HPDE6-E6E7 (cell line): ENCODE data around the gene PAPPA.

ENCODE experiments used
- DNase-seq: peaks from one replicate; pipeline ENCODE4 v3.0.0; 2011; ENCODE audit warnings: missing footprints; ENCODE audit errors: extremely low spot score

Gene PAPPA

GRCh38 chr9:116181853-116182610, 28.4 kb downstream of the PAPPA start:
- DNase-seq, result no peak

DNA sequence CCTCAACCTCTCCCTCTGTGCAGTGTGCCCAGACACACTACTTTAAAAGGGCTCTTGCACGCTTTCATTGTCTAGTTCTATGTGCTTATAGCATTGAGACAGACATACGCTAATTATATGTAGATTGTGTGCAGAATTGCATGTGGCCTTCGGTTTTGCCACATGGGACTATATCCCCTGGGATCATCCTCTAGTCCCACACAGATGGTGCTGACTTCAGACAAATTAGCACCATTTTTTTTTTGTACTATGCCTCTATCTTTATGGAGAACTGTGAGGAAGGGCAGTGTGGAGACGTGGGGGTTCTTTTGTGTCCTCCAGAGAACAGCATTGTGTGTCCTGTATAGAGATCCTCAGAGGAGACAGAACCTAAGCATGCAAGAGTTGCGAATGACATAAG, 29.3 kb downstream of the PAPPA start:
- DNase-seq, result no peak

DNA sequence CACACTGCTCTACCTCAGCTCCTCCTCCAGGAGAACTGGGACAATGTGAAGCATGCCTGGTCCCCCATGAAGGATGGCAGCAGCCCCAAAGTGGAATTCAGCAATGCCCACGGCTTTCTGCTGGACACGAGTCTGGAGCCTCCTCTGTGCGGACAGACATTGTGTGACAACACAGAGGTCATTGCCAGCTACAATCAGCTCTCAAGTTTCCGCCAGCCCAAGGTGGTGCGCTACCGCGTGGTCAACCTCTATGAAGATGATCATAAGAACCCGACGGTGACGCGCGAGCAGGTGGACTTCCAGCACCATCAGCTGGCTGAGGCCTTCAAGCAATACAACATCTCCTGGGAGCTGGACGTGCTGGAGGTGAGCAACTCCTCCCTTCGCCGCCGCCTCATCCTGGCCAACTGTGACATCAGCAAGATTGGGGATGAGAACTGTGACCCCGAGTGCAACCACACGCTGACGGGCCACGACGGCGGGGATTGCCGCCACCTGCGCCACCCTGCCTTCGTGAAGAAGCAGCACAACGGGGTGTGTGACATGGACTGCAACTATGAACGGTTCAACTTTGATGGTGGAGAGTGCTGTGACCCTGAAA, 34.1 kb downstream of the PAPPA start:
- no peak for DNase-seq

DNA sequence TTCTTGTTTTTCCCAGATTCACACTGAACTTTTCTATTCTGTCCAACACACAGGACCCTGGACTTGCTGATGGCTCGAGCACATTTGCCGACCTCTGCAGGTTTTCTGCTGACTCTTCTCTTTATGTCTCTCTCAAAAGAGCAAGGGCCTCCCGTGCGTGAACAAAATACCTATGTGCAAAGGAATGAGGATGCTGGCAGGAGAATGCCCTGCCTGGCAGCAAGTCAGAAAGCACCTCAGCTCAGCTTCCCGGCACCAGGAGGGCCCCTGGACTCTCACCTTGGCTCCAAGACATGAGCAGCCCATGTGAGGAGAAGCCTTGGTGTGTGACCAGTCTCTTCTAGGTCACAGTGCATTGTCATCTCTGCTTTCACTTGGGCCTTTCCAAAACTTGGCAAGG, 36.1 kb downstream of the PAPPA start:
- no peak for DNase-seq

DNA sequence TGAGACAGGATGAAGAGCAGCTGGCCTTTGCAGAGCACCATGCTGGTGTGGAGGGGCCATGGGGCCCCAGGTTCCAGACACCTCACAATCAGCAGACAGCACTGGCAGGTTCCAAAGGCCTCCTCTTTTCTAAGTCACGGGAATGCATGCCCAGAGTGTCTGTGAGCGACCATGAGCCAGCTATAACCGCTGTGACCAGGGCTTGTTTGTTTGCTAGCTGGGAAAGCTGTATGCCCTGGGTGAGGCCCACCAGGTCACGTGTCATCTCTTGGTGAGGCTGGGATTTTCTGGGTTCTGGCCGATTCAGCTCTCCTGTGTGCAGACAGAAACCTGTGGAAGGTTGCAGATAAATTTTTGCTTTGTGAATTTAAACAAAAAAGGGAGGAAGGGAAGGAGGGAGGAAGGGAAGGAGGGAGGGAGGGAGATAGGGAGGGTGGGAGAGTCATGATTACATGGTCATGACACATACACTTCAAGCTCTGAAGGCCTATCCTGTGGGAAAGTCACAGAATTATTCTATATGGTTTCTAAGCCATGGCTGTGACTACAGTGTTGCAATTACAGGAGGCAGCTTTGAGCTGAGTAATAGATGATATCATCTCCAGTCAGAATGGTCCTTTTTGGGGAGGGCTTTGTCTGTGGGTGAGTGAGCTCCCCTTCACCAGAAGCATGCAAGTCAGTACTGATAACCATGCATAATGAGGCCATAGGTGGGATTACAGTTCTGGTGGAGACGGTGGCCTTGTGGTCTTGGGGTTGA, 37.2 kb downstream of the PAPPA start:
- DNase-seq, result peak; percentile 21

DNA sequence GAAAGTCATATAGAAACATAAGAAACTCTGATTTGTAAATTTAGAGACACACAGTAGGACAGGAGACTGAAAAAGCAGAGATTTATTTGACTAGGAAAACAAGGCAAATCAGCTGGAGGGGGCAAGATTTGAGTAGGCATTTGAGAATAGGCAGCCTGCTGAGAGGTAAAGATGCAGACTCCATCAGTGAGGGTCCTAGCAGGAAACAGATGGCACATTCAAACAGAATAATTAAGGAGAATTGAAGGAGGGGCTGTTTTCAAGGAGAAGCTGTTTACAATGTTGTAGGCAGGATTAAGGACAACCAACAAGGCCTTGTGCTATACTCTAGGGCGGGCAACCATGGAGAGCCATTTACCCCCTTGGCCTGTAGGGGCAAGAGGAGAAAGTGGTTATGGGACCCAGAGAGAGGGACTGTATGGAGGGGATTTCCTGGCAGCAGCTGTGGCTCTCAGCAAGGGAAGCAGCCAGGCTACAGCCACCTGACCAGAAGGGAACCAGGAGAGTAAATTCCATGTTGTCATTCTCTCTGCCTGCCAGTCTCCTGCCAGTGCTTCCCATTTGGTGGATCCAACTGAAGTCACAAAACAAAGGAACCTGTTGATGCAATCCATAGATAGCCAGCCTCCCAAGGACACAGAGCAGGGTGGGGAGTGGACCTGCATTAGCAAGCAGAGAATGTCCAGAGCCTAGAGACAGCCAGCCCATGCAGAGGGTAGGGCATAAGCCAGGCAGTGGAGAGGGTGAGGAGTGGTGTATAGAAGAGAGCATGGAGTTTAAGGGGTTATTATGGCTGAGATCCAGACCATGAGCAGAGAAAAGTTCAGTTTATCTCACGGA, 38.2 kb downstream of the PAPPA start:
- DNase-seq, result no peak

DNA sequence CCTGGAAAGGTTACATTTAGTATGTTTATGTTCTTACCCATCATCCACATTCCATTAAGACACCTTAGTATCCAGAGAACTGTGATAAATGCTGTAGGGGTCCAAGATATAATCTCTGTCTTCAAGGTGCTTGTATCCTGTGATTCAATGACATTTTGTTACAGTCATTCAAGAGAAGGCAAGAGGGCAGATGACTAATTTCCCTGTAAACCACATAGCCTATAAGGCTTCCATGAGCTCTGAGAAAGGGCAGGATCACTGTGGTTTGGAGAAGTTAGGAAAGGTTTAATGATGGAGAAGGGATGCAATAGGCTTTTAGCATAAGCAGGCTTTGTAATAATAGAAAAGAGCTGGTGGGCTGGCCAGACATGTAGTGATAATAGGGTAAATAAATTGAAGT, 40.0 kb downstream of the PAPPA start:
- DNase-seq, result no peak

- no peak for DNase-seq
Observed at GRCh38 chr9:116196806-116197205, 43.2 kb downstream of the PAPPA start.

DNA sequence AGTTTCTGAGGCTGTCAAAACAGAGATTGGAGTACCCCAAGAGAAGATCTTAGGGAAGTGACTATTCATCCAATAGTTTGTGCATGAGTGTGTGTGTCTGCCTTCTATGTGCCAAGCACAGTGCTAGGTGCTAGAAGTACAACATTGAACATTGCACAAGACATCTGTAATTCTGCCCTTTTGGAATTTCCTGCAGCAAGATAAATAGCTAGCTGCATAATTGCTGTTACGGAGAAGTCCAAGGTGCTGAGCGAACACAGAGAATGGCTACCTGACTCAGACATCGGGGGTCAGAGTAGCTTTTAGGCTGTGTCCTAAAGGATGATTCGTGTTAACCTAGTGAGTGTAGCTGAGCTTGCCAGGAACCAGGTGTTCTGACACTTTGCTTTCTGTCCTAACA, 44.8 kb downstream of the PAPPA start:
- no peak for DNase-seq

- DNase-seq, result no peak
Observed at GRCh38 chr9:116202219-116202912, 48.8 kb downstream of the PAPPA start.

DNA sequence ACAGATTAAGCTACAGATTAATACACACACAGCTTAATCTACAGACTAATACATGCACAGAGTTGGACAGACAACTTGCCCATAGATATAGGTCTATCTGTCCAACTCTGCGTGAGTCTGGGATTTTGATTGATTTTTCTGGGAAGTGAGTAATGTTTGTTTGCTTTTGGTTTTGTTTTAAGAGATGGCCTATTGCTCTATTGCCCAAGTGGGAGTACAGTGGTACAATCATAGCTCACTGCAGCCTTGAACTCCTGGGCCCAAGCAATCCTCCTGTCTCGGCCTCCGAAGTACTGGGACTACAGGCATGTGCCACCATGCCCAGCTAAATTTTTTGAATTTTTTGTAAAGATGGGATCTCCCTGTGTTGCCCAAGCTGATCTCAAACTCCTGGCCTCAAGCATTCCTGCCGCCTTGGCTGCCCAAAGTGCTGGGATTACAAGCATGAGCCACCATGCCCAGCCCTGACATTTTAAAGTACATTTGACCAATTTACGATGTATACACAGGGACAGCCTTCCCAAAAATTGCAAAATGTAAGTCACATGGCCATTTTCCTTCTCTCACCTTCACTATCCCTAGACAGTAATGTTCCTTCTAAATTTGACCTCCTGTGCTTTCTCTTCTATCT, 50.8 kb downstream of the PAPPA start:
- no peak for DNase-seq

- no peak for DNase-seq
Observed at GRCh38 chr9:116207371-116208111, 54.0 kb downstream of the PAPPA start.

DNA sequence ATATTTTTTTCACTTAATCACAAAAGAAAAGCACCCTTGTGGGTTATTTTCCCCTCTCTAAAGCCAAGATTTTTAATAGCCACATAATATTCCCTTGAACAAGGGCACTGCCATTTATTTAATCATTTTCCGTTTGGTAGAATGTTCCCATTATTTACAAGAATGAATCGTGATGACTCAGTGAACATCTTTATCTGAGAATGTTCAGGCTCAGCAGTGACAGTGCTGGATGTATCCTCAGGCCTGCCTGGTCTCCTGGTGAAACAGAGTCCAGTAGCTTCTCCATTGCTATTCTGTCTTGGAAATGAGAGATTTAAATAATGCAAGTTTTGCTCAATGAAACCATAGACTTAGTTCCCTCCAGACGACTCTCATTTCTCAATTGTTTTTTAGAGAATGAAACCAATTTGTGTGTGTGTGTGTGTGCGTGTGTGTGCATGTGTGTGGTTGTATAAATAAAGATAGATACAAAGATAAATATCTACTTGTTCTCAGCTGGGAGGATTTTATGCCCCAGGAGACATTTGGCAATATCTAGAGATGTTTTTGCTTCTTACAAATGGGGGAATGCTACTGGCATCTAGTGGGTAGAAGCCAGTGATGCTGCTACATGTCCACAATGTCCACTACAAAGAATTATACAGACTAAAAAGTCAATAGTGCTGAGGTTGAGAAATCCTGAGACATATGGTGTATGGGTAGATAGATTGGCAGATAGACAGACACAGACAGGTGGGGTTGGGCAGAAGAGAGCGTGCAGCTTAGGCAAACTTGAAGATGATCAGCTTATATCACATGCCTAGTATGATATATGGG, 55.0 kb downstream of the PAPPA start:
- DNase-seq, result no peak

DNA sequence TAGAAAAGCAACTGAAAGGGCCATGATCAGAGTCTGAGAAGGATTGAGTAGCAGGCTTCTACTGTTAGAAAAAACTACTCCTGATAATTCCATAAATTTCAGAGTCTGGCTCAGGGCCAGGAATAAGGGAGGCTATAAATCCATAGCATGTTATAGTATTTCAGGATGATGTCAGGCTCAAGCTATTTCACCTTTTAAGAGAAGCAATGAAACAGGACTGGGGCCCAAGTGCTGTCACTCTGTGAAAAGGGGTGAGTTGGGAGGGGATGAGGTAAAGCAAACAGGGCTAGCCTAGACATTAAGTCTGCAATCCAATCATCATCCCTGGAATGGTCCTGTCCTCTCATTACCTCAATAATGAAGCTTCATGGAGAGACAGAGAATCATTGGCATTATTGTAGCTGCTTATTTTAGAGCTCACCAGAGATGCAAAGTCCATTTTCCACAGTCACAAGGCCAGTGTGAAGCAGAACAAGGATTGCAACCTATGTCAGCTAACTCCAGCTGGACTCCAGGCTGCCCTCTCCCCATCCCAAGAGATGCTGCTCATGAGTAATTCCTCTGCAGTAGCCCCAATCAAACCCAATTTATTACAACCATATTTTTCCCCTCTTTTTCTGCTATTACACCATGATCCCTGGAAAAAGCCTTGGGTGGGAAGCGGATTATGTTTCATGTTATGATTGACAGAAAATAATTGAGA, 56.0 kb downstream of the PAPPA start:
- no peak for DNase-seq

GRCh38 chr9:116212986-116213692, 59.5 kb downstream of the PAPPA start:
- DNase-seq, result no peak

- DNase-seq, result no peak
Observed at GRCh38 chr9:116213693-116214047, 60.1 kb downstream of the PAPPA start.

GRCh38 chr9:116218399-116218798, 64.8 kb downstream of the PAPPA start:
- no peak for DNase-seq

DNA sequence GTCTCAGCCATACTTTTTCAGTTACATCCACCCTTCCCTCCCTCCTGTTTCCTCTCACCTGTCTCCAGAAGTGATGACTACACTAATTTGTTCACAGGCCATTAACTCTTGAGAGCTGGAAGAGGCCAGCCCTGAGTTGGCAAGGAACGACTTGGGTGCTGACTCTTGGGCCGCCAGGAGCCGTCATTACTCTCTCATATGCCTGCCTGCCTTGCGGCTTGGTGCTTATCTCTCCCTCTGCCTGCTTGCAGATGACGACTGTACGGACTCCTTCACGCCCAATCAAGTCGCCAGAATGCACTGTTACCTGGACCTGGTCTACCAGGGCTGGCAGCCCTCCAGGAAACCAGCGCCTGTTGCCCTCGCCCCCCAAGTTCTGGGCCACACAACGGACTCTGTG, 66.1 kb downstream of the PAPPA start:
- DNase-seq, result no peak
